Hepatocyte (in vitro differentiated cells): Measurements from ENCODE around the gene SLC29A3. TPM values are rescaled to one million over a fixed set of nuclear protein-coding genes. Genes with fewer than 3 reads are reported as not detected.

Experiments used
- DNase-seq: peaks from one replicate; pipeline ENCODE4 v3.0.0-alpha.2; 2016; ENCODE audit warnings: low spot score
- H2AFZ ChIP-seq: fragments of 200-600 bp; sonication (generic); 2 replicates; pipeline ENCODE4 v1.6.0; 2016; ENCODE audit warnings: antibody characterized with exemption, mild to moderate bottlenecking
- H3K27ac ChIP-seq: fragments of 200-600 bp; sonication (generic); 2 replicates; pipeline ENCODE4 v1.5.1; 2016; ENCODE audit warnings: mild to moderate bottlenecking
- H3K27me3 ChIP-seq: fragments of 200-600 bp; sonication (generic); 2 replicates; pipeline ENCODE4 v1.6.1; 2016
- H3K36me3 ChIP-seq: fragments of 200-600 bp; sonication (generic); replicated peaks from 2 replicates; pipeline ENCODE4 v1.5.1; 2016; ENCODE audit warnings: low read depth; ENCODE audit not compliant: insufficient read depth
- H3K4me1 ChIP-seq: fragments of 200-600 bp; sonication (generic); 2 replicates; pipeline ENCODE4 v1.5.1; 2016; ENCODE audit warnings: mild to moderate bottlenecking, moderate library complexity; ENCODE audit not compliant: insufficient read depth
- H3K4me2 ChIP-seq: fragments of 200-600 bp; sonication (generic); 2 replicates; pipeline ENCODE4 v1.6.0; 2016
- H3K4me3 ChIP-seq: fragments of 200-600 bp; sonication (generic); 2 replicates; pipeline ENCODE4 v1.5.1; 2016; ENCODE audit warnings: mild to moderate bottlenecking
- H3K79me2 ChIP-seq: fragments of 200-600 bp; sonication (generic); 2 replicates; pipeline ENCODE4 v1.6.0; 2017; ENCODE audit warnings: mild to moderate bottlenecking
- H3K9me2 ChIP-seq: fragments of 200-600 bp; sonication (generic); replicated peaks from 2 replicates; pipeline ENCODE4 v1.6.0; 2017; ENCODE audit warnings: mild to moderate bottlenecking; ENCODE audit not compliant: insufficient read depth
- H3K9me3 ChIP-seq: fragments of 200-600 bp; sonication (generic); 2 replicates; pipeline ENCODE4 v1.5.1; 2016; ENCODE audit warnings: low read depth, mild to moderate bottlenecking
- H4K20me1 ChIP-seq: fragments of 200-600 bp; sonication (generic); 2 replicates; pipeline ENCODE4 v1.6.0; 2016; ENCODE audit warnings: mild to moderate bottlenecking; ENCODE audit not compliant: insufficient read depth, poor library complexity, severe bottlenecking
- CTCF ChIP-seq: fragments of 200-600 bp; sonication (generic); IDR thresholded peaks from 2 replicates; pipeline ENCODE4 v1.5.1; 2016; ENCODE audit warnings: antibody characterized with exemption, mild to moderate bottlenecking; ENCODE audit not compliant: poor library complexity
- EZH2 ChIP-seq: fragments of 200-600 bp; sonication (generic); IDR thresholded peaks from 2 replicates; pipeline ENCODE4 v1.6.1; 2016; ENCODE audit warnings: antibody characterized with exemption, mild to moderate bottlenecking, borderline replicate concordance
- EZH2phosphoT487 ChIP-seq: fragments of 200-600 bp; sonication (generic); IDR thresholded peaks from one replicate; pipeline ENCODE4 v1.6.1; 2018; ENCODE audit warnings: antibody characterized with exemption, mild to moderate bottlenecking, low read depth, moderate library complexity; ENCODE audit not compliant: unreplicated experiment, severe bottlenecking
- WGBS: methylation state at CpG from one replicate; pipeline ENCODE4 v1.1.6; 2016; ENCODE audit warnings: low lambda C conversion rate; ENCODE audit errors: missing lambda C conversion rate; 5-methylcytosine and 5-hydroxymethylcytosine counted together
- polyA plus RNA-seq: library from polyadenylated mRNA; unstranded; fragments of >200 nt; fragmentation: Nextera tagmentation; extraction: Ambion mirVana; gene quantifications from 2 replicates; pipeline ENCODE4 v1.2.1, GENCODE V29; 2016
- total RNA-seq: library from RNA; depleted of rRNA; stranded (reverse); fragments of >200 nt; gene quantifications from 2 replicates; pipeline ENCODE4 v1.2.3, GENCODE V29; 2014

SLC29A3 gene
- total and polyA plus RNA-seq, 2 experiments from 2014 or later = 8.4 to 12.0 TPM

- Histone ChIP-seq H3K27ac (no peak within 1 kb of the TSS), H3K4me2 (peak within 1 kb of the TSS; percentile 98), H3K27me3 (peaks cover 45% of the 10 kb centered on the region)
These were observed 77.7 kb downstream of the SLC29A3 start, which contains the start of gene CDH23 for GRCh38 chr10:71396711-71397295. Gene CDH23, plus strand, starts transcription at chr10:71396920. Its CDS starts 42,912 bp downstream, at chr10:71439832.

GRCh38 chr10:71397296-71398212 lies 78.5 kb downstream of the SLC29A3 start:
- no peak for DNase-seq
- Histone ChIP-seq H3K79me2 (no peaks in the 10 kb centered on the region), H3K27ac (no peak overlapping the region), H3K4me3 (peak overlapping the region; percentile 42), H3K9me2 (no peaks in the 10 kb centered on the region), H3K27me3 (peaks cover 43% of the 10 kb centered on the region), H2AFZ (peak overlapping the region; percentile 56), H3K4me1 (peaks cover 8% of the 10 kb centered on the region), H4K20me1 (no peaks in the 10 kb centered on the region), H3K9me3 (no peaks in the 10 kb centered on the region), H3K4me2 (peak overlapping the region; percentile 98), H3K36me3 (no peaks in the 10 kb centered on the region)
- 2% methylated on average over 74 of the region's 82 CpGs for whole genome bisulfite sequencing
- no peak for TF ChIP-seq CTCF
- TF ChIP-seq EZH2phosphoT487 = peak; percentile 24
- TF ChIP-seq EZH2 = peak; percentile 86

More at GRCh38 chr10:71396711-71397295, 77.7 kb downstream of the SLC29A3 start, which contains the start of gene CDH23:
- Histone ChIP-seq H2AFZ (peak within 1 kb of the TSS; percentile 56), H4K20me1 (no peaks in the 10 kb centered on the region), H3K9me2 (no peaks in the 10 kb centered on the region), H3K79me2 (no peaks in the 10 kb centered on the region), H3K9me3 (no peaks in the 10 kb centered on the region), H3K36me3 (no peaks in the 10 kb centered on the region), H3K4me3 (peak within 1 kb of the TSS; percentile 42), H3K4me1 (peaks cover 8% of the 10 kb centered on the region)
- WGBS = 2% methylated on average over 39 of the region's 91 CpGs
- TF ChIP-seq EZH2 = no peak
- no peak for TF ChIP-seq EZH2phosphoT487
- TF ChIP-seq CTCF = no peak
- peak; percentile 50 for DNase-seq

- H3K27me3 ChIP-seq = peaks cover 43% of the 10 kb centered on the region
- DNase-seq = no peak
- H3K27ac ChIP-seq = no peak overlapping the region
- H3K9me3 ChIP-seq = no peaks in the 10 kb centered on the region
- no peaks in the 10 kb centered on the region for H4K20me1 ChIP-seq
- no peaks in the 10 kb centered on the region for H3K79me2 ChIP-seq
- H3K4me2 ChIP-seq = no peak overlapping the region
- H3K9me2 ChIP-seq = no peaks in the 10 kb centered on the region
- no peak overlapping the region for H2AFZ ChIP-seq
- no peak overlapping the region for H3K4me3 ChIP-seq
- 62% methylated on average over 4 of the region's 4 CpGs for WGBS
- H3K36me3 ChIP-seq = no peaks in the 10 kb centered on the region
- no peak for TF ChIP-seq EZH2phosphoT487
- no peak for TF ChIP-seq EZH2
- TF ChIP-seq CTCF = no peak
- peaks cover 8% of the 10 kb centered on the region for H3K4me1 ChIP-seq
These were observed 79.9 kb downstream of the SLC29A3 start for GRCh38 chr10:71398976-71399375.
